ENCODE measurements around the gene COL23A1.

Gene COL23A1

DNA sequence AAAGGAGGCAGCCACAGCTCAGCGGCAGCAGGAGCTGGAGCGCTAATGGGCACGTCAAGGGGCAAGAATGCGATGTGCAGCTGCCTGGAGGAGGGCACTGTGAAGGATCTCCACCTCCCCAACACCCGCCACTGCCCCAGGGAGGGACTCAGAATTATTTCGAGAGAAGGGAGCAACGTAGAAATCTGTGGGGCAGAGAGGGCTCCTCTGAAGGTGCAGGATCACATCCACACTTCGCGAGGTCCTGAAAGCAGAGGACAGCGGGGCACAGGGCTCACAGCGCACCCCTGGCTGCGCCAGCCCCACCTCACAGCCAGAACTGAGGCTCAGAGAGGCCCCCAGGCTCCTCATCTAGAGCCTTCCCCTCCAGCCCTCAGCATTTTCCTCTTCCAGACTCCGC is 7.9 kb downstream of the COL23A1 start:
- in situ Hi-C loops (cut with MboI; ENCODE audit: low sequenced_read_pairs, unreplicated experiment), result no loop called here

GRCh38 chr5:178581621-178582020 is 8.6 kb downstream of the COL23A1 start:
- DNase-seq (ENCODE audit: low spot score), result no peak
- TF ChIP-seq, protein P1, sequence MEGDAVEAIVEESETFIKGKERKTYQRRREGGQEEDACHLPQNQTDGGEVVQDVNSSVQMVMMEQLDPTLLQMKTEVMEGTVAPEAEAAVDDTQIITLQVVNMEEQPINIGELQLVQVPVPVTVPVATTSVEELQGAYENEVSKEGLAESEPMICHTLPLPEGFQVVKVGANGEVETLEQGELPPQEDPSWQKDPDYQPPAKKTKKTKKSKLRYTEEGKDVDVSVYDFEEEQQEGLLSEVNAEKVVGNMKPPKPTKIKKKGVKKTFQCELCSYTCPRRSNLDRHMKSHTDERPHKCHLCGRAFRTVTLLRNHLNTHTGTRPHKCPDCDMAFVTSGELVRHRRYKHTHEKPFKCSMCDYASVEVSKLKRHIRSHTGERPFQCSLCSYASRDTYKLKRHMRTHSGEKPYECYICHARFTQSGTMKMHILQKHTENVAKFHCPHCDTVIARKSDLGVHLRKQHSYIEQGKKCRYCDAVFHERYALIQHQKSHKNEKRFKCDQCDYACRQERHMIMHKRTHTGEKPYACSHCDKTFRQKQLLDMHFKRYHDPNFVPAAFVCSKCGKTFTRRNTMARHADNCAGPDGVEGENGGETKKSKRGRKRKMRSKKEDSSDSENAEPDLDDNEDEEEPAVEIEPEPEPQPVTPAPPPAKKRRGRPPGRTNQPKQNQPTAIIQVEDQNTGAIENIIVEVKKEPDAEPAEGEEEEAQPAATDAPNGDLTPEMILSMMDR (IDR thresholded peaks at IDR 0.05; ENCODE audit: borderline replicate concordance, control extremely low read depth, extremely low read depth, insufficient read depth, missing control alignments), result no peak
- in situ Hi-C loops (cut with MboI; ENCODE audit: low sequenced_read_pairs, unreplicated experiment), result no loop called here

More for the DNA sequence above, 7.9 kb downstream of the COL23A1 start:
- no peak for DNase-seq (ENCODE audit: low spot score)
- TF ChIP-seq, protein P1 (IDR thresholded peaks at IDR 0.05; ENCODE audit: borderline replicate concordance, control extremely low read depth, extremely low read depth, insufficient read depth, missing control alignments), result no peak

DNA sequence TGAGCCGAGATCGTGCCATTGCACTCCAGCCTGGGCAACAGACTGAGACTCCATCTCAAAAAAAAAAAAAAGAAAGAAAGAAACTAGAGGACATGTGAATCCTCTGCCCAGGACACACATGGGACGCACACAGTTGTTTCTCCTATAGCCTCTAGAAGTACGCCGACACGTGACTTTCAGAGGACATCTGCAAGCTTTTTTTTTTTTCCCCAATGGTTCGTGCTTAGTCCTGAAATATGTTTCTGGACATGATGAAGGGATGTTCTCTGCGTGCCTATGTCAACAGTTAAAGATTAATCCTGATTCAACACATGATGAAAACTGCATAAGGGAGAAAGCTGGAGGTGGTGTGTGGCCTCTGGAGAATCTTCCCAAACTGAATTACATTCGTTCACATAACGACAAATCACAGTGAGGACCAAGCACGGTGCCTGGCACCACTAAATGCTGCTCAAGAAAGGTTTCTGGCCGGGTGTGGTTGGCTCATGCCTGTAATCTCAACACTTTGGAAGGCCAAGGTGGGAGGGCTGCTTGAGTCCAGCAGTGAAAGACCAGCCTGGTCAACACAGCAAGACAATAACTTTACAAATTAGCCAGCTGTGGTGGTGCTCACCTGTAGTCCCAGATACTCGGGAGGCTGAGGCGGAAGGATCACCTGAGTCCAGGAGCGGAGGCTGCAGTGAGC is 9.8 kb downstream of the COL23A1 start:
- in situ Hi-C loops (cut with MboI; ENCODE audit: low sequenced_read_pairs, unreplicated experiment), result no loop called here
- TF ChIP-seq, protein P1 (IDR thresholded peaks at IDR 0.05; ENCODE audit: borderline replicate concordance, control extremely low read depth, extremely low read depth, insufficient read depth, missing control alignments), result no peak
- no peak for DNase-seq (ENCODE audit: low spot score)

DNA sequence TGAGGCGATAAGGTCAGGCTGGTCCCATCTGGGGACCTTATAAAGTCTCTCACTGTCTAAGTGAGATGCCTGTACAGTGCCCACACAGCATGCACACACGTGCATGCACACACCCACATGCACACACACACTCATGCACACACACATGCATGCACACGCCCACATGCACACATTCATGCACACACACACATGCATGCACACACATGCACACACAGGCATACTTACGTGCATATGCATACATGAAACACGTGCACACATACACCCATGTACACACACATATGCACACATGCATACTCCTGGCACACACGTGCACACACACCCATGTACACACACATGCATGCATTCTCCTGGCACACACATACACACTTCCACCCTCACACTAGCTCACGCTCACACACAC is 12.2 kb downstream of the COL23A1 start:
- no peak for DNase-seq (ENCODE audit: low spot score)
- in situ Hi-C loops (cut with MboI; ENCODE audit: low sequenced_read_pairs, unreplicated experiment), result no loop called here
- TF ChIP-seq, protein P1 (IDR thresholded peaks at IDR 0.05; ENCODE audit: borderline replicate concordance, control extremely low read depth, extremely low read depth, insufficient read depth, missing control alignments), result no peak

GRCh38 chr5:178577376-178577839 is 12.8 kb downstream of the COL23A1 start:
- in situ Hi-C loops (cut with MboI; ENCODE audit: low sequenced_read_pairs, unreplicated experiment), result no loop called here
- DNase-seq (ENCODE audit: low spot score), result no peak
- TF ChIP-seq, protein P1 (IDR thresholded peaks at IDR 0.05; ENCODE audit: borderline replicate concordance, control extremely low read depth, extremely low read depth, insufficient read depth, missing control alignments), result no peak

GRCh38 chr5:178576591-178577351 is 13.4 kb downstream of the COL23A1 start:
- TF ChIP-seq, protein P1 (IDR thresholded peaks at IDR 0.05; ENCODE audit: borderline replicate concordance, control extremely low read depth, extremely low read depth, insufficient read depth, missing control alignments), result no peak

More at GRCh38 chr5:178576591-178577351, 13.4 kb downstream of the COL23A1 start:
- DNase-seq (ENCODE audit: low spot score), result no peak
- in situ Hi-C loops (cut with MboI; ENCODE audit: low sequenced_read_pairs, unreplicated experiment), result no loop called here
